HS-5 (cell line): ENCODE results near the gene IFITM5.
"Not testable (repeated sequence)": the region's sequence is repeated elsewhere in the genome, so short reads cannot be mapped to it uniquely, and the experiment has no call there.

ENCODE experiments used
- DNase-seq: peaks from one replicate; pipeline ENCODE4 v3.0.0-alpha.2; 2012; ENCODE audit warnings: low read depth

The IFITM5 gene

DNA sequence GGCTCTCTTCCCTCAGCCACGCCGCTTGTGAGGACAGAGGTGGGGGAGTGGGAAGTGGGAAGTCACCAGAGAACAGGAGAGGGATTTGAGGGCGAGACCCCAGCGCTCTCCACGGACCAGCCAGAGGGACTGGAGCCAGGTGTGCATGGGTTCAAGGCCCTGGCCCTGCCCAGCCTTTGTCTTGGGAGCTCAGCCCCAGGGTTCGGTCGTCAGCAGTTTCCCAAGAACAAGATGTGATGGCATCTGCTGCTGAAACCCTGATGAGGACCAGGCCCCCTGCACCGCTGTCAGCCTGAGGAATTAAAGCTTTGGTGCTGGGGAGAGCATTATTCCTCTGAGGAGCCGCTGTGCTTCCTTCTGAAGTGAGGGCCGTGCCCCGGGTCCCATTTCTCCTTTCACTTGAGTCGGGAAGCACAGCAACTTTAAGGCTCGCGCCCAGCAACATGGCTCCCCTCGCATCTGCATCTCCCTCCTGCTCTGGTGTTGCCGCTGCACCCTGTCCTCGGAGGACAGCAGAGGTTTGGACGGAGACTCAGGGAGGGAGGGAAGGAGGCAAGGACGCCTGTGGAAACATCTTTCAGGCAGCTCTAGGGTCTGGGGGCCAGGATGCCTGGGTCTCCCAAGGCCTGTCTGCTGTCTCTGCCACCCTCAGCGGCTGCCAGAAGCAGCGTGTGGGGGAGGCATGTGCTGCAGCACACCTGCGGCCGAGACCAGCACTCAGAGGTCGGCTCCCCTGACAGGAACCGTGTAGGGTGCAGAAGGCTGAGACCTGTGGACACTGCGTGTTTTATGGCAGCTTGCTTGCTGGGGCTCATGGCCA, 3.8 kb downstream of the IFITM5 start:
- no peak for DNase-seq

DNA sequence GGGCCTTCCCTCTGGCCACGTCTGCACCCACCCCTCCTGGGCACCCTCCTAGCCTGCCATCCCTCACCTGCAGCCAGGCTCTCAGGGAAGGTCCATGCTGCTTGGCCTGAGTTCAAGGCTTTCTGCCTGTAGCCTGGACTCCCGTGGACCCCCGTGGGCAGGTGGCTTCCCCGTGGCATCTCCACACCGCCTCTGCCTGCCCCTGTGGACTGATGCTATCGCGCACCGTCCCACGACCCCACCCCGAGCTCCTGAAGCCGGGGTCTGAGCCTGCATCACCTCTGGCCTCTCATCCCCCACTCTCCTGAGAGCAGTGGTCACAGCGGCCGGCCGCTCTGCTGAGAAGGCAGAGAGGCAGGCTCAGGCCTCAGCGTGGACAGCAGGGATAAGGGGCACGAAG, 4.5 kb downstream of the IFITM5 start:
- DNase-seq, result no peak

DNA sequence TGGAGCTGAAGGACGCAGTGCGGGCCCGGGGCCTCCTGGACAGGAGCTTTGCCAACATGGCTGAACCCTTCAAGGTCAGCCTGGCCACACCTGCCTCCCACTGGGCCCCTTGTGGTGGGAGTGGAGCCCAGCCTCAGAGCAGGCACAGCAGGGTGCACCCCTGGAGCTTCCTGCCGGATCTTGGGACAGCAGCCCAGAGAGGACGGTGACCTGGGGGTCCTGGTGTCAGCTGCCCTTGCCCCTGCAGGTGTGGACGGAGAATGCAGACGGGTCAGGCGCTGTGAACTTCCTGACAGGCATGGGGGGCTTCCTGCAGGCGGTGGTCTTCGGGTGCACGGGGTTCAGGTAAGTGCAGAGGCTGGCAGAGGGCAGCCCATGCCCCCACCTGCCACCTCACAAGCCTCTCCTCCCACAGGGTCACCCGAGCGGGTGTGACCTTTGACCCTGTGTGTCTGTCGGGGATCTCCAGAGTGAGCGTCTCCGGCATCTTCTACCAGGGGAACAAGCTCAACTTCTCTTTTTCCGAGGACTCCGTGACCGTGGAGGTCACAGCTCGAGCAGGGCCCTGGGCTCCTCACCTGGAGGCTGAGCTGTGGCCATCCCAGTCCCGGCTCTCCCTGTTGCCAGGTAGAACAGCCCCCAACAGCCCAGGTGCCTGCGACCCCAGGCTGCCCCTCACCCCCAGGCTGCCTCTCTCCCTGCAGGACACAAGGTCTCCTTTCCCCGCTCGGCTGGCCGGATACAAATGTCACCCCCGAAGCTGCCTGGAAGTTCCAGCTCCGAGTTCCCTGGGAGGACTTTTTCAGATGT, 5.3 kb downstream of the IFITM5 start:
- no peak for DNase-seq

DNA sequence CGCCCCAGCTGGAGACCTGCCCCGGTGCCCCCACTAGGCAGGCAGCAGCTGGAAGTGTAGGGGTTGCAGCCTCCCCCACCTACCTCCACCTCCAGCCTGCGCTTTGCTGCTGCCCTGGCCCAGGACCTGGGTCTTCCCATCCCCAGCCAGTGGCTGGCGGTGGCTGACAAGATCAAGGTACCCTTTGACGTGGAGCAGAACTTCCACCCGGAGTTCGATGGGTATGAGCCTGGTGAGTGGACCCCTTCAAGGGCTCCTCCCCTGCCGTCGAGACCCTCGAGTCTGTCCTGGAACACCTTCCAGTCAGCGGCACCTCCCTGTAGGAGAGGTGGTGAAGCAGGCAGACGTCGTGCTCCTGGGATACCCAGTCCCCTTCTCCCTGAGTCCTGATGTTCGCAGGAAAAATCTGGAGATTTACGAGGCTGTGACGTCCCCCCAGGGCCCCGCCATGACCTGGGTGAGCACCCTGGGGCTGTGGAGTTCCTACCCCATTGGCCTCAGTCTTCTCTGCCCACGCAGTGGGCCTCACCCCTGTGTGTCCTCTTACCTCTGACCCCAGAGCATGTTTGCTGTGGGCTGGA, 6.0 kb downstream of the IFITM5 start:
- no peak for DNase-seq

DNA sequence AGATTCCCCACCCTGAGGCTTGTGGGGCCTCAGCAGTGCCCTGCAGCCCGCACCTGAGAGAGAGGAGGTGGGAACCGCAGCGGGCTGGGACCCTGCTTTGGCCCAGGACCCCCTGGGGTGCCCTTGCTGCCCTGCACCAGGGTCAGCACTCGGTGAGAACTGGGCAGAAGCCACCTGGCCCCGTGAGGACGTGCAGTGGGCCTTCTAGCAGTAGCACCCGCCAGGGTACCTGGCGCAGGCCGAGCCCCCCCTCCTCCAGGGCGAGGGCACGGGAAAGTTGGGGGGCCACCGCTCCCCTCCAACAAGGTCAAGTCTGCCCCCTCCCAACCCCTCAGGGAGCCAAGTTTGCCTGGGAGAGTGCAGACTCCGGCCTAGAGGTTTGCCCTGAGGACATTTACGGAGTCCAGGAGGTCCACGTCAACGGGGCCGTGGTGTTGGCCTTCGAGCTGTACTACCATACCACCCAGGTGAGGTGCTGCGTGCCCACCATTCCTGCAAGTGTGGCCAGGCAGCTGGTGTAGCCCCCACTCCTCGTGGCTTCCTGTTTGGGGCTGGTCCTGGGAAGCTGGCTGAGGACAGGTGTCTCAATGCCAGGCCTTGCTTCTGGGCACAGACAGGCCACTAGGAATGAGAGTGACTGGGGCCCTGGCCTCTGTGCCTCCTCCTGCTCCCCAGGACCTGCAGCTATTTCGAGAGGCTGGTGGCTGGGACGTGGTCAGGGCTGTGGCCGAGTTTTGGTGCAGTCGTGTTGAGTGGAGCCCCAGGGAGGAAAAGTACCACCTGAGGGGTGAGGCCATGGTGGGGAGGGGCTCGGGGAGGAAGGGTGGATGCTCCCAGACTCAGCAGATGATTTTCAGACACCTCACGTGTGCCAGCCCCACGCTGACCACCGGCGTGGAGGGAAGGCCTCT, 6.9 kb downstream of the IFITM5 start:
- DNase-seq, result no peak

DNA sequence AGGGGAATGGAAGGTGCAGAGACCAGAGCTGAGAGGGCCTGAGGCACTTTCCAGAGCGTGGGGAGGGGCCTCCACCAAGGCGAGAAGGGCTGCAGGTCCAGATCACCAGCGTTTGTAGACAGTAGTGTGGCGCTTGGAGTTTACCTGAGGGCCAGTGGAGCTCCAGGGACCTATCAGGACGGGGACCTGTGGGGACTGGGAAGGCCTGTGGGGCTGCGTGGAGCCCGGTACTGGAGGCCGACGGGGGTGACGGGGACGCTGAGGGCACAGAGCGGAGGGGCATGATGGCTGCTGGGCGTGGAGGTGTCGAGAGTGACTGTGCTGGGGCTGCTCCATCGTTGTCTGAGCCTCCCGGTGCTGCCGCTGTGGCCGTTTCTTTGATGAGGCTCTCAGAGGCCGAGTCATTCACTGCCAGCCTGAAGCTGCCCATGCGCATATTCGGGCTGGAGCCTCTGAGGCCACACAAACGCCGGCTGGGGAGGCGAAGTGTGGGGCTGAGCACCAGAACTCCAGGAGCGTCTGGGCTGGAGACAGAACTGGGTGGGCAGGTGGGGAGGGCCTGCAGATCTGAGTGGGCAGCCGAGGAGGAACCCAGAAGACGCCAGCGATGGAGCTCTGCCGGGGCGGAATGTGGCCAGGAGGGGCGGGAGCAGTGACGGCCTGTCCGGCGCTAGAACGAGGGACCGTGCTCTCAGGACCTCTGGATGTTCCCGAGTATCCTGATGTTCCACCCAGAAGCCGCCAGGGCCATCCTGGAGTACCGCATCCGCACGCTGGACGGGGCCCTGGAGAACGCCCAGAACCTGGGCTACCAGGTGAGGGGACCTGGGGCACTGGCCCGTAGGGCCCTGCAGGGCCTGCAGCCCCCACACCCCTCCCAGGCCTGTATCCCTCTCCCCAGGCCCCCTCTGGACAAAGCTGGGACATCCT, 7.8 kb downstream of the IFITM5 start:
- DNase-seq, result no peak

DNA sequence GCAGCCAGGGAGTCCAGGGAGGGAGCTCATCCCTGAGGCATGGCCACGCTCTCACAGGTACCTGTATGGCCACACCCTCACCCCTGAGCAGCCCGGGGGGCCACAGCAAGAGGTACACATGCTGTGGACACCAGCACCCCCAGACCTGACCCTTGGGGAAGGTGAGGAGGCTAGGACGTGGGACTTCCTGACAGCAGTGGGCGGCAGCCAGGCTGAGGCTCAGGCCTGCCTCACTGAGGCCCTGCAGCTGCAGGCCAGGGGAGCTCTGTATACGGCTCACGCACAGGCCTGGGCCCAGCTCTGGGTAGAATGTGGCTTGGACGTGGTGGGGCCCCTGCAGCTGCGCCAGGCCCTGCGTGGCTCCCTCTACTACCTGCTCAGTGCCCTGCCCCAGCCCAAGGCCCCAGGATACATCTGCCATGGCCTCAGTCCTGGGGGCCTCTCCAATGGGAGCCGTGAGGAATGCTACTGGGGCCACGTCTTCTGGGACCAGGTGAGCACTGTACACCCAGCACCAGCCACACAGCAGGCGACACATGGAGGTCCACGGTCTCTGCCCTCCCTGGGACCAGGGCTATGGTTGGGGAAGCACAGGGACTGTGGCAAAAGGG, 8.6 kb downstream of the IFITM5 start:
- no peak for DNase-seq

DNA sequence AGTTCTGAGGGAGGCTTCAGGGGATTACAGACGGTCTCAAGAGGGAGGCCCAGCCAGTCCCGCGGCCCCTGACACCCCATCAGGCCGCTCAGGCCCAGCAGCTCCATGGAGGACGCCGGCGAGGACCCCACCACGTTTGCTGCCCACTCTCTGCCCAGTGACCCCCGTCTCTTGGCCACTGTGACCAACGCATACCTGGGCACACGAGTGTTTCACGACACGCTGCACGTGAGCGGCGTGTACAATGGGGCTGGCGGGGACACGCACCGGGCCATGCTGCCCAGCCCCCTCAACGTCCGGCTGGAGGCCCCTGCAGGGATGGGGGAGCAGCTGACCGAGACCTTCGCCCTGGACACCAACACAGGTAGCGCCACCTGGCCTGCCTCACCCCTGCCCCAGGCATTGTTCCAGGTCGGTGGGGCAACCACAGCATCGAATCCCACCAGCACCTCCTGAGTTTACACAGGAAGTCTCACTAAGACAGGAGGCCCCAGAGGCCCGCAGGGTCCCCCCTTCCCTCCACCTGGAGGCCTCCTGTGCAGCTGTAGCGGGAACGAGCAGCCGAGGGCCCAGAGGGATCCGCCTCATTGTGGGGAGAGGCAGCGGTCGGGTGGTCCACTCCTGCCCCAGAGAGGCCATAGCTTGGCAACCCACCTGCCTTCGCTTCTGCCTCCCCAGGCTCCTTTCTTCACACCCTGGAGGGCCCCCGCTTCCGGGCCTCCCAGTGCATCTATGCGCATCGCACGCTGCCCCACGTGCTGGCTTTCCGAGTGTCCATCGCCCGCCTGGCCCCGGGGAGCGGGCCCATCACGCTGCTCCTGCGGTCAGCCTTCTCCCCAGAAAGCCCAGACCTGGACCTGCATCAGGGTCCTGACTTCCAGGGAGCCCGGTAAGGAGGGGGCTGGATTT, 9.4 kb downstream of the IFITM5 start:
- no peak for DNase-seq

DNA sequence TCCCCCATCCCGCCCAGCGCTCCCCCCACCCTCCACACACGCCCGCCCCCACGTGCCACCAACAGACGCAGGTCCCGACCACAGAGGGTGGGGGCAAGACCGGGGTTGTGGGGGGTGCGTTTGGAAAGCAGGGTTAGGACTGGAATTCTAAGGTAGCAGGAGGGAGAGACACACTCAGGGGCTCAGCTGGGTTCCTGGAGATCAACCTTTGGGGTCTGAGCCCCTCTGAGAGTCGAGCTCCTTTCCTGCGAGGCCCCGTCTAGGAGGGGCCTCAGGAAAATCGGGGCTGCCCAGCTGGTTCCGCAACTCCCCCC, 10.0 kb downstream of the IFITM5 start:
- no peak for DNase-seq

DNA sequence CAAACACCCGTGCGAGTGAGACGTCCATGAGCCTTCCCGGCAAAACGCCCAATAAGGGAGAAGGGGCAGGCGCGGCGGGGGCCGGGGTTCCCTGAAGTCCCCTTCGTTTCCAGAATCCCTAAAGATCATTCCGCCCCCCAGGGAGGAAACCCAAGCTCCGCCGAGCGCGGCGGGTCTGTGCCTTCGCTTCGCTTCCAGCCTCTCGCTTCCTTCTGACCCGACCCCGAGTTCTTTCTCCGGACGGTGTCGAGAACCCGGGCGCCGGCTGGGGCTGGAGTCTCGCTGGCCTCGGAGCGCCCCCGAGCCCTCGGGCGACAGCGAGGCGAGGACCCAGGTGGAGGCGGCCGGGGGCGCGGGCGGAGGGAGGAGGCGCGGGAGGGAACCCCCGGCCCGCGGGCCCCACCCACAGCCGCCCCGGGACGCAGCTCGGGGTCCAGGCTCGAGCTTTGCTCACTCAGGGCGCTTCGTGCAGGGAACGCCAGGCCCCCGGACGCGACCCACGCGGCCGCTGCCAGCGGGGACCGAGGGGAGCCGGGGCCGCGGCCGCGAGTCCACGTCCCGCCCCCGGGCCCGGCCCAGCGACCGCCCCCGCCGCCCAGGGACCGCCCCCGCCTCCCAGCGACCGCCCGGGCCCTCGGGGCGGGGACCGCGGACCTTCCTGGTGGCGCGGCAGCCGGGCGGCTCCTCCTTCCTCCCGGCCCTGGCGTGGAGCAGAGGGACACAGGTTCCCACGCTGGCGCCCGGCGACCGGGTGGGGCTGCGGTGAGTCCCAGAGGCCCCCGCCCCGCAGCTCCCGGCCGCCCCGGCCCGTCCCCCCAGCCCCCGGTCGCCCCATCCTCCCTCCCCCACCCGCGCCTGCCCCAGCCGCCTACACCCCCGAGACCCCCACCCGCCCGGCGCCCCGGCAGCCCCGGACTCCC, 10.6 kb downstream of the IFITM5 start, which contains the start of gene PGGHG:
Gene PGGHG (plus strand): TSS at position 649 of the 920 bp plus-strand sequence. CDS start 691 bp downstream, outside the sequence.
- DNase-seq, result no peak

DNA sequence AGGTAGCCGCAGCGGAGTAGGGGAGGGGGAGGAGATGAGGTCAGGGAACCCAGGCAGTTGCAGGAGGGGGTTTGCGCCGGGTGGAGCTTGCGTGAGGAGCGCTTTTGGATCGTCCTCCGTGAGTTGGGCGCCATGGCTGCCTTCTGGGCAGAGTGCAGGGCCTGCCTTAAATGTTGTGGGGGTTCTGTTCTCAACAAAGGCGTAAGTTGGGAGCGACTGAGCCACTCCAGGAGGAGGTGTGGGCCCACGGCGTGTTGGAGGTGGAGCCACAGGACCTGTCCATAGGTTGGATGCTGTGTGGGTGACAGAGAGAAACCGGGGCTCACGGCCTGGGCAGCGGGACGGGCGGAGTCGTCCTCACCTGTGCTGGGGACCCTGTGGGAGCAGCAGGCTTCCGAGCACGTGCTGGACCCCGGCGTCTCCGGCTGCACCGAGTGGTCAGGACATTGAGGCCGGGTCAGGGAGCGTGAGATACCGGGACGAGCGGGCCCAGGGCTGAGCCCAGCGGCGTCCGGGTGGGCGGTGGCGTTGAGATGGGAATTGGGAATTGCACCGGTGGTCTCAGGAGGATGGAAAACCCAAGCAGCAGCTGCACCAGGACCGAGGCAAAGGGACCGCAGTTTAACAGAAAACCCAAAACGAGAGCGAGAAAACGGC, 11.4 kb downstream of the IFITM5 start:
- DNase-seq, result no peak

DNA sequence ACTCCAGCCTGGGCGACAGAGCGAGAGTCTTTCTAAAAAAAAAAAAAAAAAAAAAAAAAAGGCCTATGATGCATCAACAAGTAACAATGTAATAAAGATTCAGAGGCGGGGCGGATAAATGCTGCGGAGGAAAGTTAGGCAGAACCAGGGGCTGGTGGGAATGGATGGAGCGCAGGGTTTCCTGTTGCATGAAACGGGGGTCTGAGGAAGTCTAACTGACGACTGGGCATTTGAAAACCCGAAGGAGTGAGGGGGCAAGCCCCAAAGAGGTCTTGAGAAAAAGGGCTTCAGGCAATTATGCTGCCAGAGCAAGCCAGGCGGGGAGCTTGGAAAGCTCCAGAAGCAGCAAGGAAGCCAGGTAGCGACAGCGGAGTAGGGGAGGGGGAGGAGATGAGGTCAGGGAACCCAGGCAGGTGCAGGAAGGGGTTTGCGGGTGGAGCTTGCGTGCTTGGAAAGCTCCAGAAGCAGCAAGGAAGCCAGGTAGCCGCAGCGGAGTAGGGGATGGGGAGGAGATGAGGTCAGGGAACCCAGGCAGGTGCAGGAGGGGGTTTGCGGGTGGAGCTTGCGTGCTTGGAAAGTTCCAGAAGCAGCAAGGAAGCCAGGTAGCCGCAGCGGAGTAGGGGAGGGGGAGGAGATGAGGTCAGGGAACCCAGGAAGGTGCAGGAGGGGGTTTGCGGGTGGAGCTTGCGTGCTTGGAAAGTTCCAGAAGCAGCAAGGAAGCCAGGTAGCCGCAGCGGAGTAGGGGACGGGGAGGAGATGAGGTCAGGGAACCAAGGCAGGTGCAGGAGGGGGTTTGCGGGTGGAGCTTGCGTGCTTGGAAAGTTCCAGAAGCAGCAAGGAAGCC, 12.1 kb downstream of the IFITM5 start:
- DNase-seq, result not testable (repeated sequence)

DNA sequence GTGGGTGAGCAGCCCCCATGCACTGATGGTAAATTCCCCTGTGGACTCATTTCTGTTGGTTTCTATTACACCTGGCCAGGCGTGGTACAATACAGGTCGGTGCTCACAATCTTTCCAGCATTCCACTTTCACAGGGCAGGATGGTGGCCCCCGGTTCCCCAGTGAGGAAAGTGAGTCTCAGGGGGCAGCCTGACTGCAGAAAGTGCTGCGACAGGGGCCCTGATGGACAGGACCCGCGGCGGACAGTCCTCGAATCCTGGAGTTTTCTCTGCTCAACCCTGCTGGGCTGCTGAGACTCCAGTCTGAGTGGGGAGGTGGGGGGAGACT, 13.5 kb downstream of the IFITM5 start:
- no peak for DNase-seq

DNA sequence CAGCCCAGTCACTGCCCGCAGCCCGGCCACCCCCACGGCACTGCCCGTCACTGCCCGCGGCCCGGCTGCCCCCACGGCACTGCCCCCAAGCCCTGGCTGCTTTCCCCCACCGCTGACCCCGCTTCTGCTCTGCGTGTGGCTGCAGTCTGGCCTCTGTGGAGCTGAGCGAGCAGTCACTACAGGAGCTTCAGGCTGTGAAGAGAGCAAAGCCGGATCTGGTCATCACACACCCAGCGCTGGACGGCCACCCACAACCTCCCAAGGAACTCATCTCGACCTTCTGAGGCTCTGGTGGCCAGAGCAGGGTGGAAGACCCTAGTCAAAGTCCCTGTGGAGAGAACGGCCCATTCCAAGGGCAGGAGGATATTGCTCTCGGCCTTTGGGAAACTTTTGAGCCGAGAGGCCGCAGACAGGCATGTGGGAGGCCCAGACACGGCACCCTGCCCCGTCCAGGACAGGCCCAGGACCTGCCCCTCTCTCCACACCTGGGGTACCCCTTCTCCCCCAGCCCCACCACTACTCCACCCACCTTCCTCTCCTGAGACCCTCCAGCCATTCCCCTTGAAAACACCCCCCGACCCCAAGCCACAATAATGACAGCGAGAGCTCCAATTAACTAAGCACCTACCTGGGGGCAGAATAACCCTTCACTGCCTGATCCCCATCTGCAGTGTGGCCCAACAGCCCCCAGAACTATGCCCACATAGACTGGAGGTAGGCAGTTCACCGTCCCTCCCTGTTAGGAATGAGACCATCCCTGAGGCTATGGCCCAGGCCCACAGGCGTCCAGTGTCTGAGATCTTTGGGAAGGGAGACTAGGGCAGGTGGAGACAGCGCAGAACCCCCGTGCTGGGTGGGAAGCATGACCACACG, 14.1 kb downstream of the IFITM5 start:
- DNase-seq, result no peak

DNA sequence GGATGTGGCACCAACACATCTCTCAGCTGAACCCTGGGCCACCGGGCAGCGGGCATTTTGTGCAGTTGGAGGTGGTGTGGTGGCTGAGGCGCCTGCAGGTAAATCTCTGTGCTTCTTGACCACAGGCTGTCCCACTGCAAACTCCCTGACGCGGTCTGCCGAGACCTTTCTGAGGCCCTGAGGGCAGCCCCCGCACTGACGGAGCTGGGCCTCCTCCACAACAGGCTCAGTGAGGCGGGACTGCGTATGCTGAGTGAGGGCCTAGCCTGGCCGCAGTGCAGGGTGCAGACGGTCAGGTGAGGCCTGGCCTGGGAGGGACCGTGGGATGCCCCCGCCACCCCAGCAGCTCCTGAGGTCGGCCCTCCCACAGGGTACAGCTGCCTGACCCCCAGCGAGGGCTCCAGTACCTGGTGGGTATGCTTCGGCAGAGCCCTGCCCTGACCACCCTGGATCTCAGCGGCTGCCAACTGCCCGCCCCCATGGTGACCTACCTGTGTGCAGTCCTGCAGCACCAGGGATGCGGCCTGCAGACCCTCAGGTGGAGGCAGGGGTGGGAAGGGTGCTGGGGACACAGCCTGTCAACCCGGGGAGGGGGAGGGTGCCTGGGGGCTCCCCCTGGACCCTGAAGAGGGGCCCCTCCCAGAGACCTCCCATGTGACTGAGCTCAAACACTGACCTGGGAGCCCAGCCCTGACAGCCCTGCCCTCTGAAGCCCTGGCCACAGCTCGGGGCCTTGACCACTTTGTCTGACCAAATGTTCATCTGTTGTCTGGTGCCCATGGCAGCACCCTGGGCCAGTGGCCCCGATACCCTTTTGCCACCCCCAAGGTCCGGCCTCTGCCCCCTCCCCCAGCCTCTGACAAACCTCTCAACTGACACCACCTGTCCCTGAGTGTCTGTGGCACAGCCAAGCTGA, 15.0 kb downstream of the IFITM5 start:
- DNase-seq, result no peak
